Measurements from ENCODE around the gene GLIPR2.

DNA sequence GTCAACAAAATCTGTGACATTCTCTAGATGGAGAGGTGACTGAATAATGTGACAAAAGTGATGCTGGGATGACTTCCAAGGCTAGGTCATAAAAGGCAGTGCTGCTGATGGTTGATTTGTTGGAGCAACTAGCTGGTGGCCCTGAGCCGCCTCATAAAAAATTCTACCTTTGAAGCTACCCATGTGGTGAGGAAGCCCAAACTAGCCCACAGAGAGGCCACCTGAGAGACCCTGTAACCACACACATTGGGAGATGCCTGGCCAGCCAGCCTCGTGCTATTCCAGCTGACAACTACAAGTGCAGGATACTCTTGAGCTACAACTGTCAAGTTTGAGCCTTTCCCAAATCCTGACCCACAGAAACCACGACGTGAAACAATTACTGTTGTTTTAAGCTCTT, 76.9 kb downstream of the GLIPR2 start:
- TF ChIP-seq POLR2AphosphoS5 (IDR thresholded peaks at IDR 0.05; ENCODE audit: borderline replicate concordance, low read depth, low read length): no peak
- TF ChIP-seq EZH2 (IDR thresholded peaks at IDR 0.05): no peak
